ENCODE data around the gene HS3ST5. TPM values are rescaled to one million over a fixed set of nuclear protein-coding genes. Genes with fewer than 3 reads are reported as not detected.

Gene HS3ST5
- total RNA-seq, 2 experiments from 2014 or later = not detected

DNA sequence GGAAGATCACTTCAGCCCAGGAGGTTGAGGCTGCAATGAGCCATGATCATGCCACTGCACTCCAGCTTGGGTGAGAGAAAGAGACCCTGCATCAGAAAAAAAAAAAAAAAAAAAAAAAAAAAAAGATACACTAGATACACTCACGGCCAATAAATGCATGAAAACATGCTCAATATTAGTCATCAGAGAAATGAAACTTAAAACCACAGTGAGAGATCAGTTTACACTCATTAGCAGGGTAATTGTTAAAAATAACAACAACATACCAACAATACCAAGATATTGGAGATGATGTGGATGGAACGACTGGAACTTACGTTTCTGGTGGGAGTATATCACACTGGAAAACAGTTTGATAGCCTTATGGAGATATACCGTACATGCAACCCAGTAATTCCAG lies 29.9 kb downstream of the HS3ST5 start:
- CTCF ChIA-PET = no interaction called here
- DNase-seq = no peak
- Mint-ChIP-seq H3K36me3 (no peaks in the 10 kb centered on the region), H3K4me3 (no peak overlapping the region), H3K27me3 (no peaks in the 10 kb centered on the region), H3K4me1 (no peaks in the 10 kb centered on the region), H3K9me3 (ENCODE audit: low read depth) (no peaks in the 10 kb centered on the region), H3K27ac (no peak overlapping the region)
- no peak for ATAC-seq

DNA sequence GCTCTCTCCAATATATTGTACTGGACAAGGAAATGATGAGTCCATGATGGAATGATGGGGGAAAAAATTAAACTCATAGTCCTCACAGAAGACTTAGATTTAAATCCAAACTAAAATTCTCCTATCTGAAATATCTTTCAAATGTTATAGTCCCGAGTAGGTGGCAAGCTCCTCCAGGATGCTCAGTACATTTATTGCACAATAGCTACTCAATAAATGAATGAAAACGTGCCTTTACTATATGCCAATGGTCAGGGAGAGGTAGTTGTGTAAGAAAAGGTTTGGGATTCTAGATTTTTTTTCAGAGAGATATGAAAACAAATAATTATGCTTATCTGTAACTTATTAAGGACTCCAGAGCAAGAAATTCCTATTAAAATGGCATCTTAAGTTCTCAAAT lies 32.8 kb downstream of the HS3ST5 start:
- CTCF ChIA-PET = no interaction called here
- no peak for ATAC-seq
- DNase-seq = no peak
- Mint-ChIP-seq H3K4me3 (no peak overlapping the region), H3K4me1 (no peaks in the 10 kb centered on the region), H3K9me3 (ENCODE audit: low read depth) (no peaks in the 10 kb centered on the region), H3K27me3 (no peaks in the 10 kb centered on the region), H3K27ac (no peak overlapping the region), H3K36me3 (no peaks in the 10 kb centered on the region)

DNA sequence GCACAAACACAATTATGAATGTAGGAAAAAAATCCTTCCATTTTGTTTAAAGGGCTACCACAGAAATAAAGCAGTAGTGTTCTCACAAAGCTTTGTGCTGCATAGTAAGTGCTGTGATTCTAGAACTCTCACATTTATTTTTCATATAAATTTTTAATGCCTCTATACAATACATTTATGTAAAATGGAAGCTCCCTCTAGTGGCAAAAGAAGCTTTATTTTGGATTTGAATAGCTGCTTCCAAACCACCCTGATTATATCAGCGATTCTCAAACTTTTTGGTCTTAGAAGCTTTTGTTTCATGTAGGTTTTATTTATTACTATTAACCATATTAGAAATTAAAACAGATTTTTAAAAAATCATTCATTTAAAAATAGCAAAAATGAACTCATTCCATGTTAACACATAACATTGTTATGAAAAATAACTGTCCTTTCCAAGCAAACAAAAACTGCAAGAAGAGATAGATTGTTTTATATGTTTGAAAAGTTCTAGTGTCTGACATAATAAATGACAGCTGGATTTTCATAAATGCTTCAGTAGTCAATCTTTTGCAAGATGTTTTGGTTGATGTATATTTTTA lies 38.4 kb downstream of the HS3ST5 start:
- Mint-ChIP-seq H3K4me1 (no peaks in the 10 kb centered on the region), H3K9me3 (ENCODE audit: low read depth) (peaks cover under 1% of the 10 kb centered on the region), H3K4me3 (no peak overlapping the region), H3K36me3 (no peaks in the 10 kb centered on the region), H3K27me3 (no peaks in the 10 kb centered on the region), H3K27ac (no peak overlapping the region)
- DNase-seq (no peak), ATAC-seq (no peak)
- CTCF ChIA-PET = interaction anchor here (0.8 to 1.6 kb wide), 4 partner anchors 19 to 309 kb away, joined by 3 to 4 read pairs (median 3); no protein-coding TSS in a partner anchor

DNA sequence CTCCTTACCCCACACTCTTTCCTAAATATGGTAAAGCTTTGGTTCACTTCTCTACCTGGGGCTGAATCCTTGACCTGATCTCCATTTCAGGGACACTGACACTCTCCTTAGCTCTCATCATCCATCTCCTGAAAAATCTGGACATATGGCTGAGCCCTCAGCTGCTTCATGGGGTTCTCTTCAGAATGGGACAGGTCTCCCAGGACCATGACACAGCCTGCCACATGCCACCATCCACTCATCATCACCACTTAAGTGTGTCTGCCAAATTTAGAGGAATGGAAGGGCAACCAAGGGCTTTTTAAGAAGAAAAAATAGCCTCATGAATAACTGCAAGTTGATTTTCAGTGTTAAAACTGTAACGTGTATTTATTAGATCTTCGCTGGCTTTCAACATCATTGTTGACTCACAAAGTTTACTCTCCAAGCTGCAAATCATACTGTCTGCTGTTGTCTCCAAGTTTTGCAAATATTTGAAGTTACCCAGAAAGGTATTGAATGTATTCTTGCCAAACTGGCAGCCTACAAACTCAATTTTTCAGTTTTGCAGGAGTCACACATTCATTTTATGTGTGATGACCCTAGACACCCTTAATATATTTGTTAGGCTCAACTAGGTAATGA lies 41.1 kb downstream of the HS3ST5 start:
- Mint-ChIP-seq H3K27ac (no peak overlapping the region), H3K4me3 (no peak overlapping the region), H3K9me3 (ENCODE audit: low read depth) (peaks cover 4% of the 10 kb centered on the region), H3K4me1 (no peaks in the 10 kb centered on the region), H3K36me3 (no peaks in the 10 kb centered on the region), H3K27me3 (no peaks in the 10 kb centered on the region)
- DNase-seq (no peak), ATAC-seq (no peak)
- CTCF ChIA-PET = no interaction called here

DNA sequence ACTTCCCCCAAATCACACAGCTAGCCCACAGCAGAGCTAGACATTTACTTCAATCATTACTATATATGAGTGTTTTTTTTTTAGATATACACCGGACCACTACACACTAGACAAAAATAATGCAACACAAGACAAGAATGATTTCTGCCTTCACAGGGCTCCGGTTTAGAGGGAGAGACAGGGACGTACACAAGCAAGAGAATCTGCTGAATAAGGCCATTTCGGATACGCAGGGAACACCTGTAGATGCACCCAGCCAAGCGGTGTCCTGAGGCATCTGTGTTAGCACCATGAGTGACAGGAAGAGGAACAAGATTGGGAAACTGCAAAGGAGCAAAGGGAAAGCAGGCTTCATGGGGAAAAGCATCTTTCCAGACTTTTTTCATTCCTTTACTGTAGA lies 45.7 kb downstream of the HS3ST5 start:
- Mint-ChIP-seq H3K36me3 (no peaks in the 10 kb centered on the region), H3K9me3 (ENCODE audit: low read depth) (peaks cover 4% of the 10 kb centered on the region), H3K4me3 (no peak overlapping the region), H3K27ac (no peak overlapping the region), H3K4me1 (no peaks in the 10 kb centered on the region), H3K27me3 (no peaks in the 10 kb centered on the region)
- DNase-seq (no peak), ATAC-seq (no peak)
- CTCF ChIA-PET = interaction anchor here (0.8 kb wide), 1 partner anchor 16 kb away, joined by 3 read pairs; no protein-coding TSS in a partner anchor

DNA sequence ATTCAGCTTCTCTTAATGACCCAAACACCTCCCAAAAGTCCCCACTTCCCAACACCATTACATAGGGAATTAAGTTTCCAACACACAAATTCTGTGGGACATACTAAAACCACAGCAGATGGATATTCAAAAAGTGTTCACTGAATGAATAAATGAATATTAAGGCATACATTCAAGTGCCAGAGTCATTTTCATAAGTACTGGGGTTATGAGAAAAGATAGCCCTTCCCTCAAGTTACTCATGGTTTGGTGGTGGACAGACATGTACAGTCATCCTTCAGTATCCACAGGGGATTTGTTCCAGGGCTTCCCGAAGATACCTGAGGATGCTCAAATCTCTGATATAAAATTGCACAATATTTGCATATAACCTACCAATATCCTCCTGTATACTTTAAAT lies 50.4 kb downstream of the HS3ST5 start:
- Mint-ChIP-seq H3K27ac (no peak overlapping the region), H3K36me3 (no peaks in the 10 kb centered on the region)
- CTCF ChIA-PET = no interaction called here

DNA sequence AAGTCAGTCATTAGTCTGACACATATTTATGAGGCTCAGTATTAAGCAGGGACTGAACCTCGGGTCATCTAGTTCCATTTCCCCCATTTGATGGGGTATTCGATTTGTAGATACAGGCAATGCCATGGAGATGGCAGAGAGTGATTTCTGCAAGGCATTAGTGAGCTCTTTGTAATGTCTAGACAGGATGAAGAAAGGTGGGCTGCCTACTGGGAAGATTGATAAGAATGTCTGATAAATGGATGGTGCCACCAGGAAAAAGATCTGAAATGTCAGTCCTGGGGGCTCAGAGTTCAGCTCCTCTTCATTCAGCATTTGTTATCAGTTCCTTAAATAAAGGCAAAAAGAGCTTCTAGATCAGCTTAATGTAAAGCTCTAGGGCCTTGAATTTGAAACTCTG lies 51.4 kb downstream of the HS3ST5 start:
- no peak for ATAC-seq
- no peaks in the 10 kb centered on the region for H3K4me1 Mint-ChIP-seq
- H3K27me3 Mint-ChIP-seq = no peaks in the 10 kb centered on the region
- H3K9me3 Mint-ChIP-seq (ENCODE audit: low read depth) = no peaks in the 10 kb centered on the region
- no peak overlapping the region for H3K27ac Mint-ChIP-seq
- no peak for DNase-seq
- CTCF ChIA-PET = no interaction called here
- H3K36me3 Mint-ChIP-seq = no peaks in the 10 kb centered on the region
- H3K4me3 Mint-ChIP-seq = no peak overlapping the region

More for the DNA sequence above, 50.4 kb downstream of the HS3ST5 start:
- H3K9me3 Mint-ChIP-seq (ENCODE audit: low read depth) = no peaks in the 10 kb centered on the region
- ATAC-seq = no peak
- no peak for DNase-seq
- H3K4me1 Mint-ChIP-seq = no peaks in the 10 kb centered on the region
- no peaks in the 10 kb centered on the region for H3K27me3 Mint-ChIP-seq
- H3K4me3 Mint-ChIP-seq = no peak overlapping the region

DNA sequence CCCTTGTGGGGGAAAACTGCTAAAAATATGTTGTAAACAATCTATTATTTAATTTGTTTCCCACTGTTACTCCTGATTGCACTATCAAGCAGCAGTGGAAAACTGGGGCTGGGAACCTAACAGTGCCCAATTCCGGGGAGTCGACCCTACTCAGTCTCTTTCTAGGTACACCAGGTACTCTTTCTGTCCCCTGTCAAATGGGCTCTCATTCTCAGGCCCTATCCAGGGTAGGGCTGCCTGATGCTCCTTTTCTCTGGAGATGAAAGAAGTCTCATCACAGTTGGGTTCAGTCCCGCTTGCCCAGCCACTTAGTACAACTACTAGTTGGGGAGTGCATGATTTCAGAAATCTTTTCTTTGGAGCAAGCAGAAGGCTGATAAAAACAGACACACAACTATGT lies 52.0 kb downstream of the HS3ST5 start:
- CTCF ChIA-PET = no interaction called here
- no peak for ATAC-seq
- Mint-ChIP-seq H3K4me3 (no peak overlapping the region), H3K36me3 (no peaks in the 10 kb centered on the region), H3K4me1 (no peaks in the 10 kb centered on the region), H3K27ac (no peak overlapping the region), H3K9me3 (ENCODE audit: low read depth) (no peaks in the 10 kb centered on the region), H3K27me3 (no peaks in the 10 kb centered on the region)
- DNase-seq = no peak

DNA sequence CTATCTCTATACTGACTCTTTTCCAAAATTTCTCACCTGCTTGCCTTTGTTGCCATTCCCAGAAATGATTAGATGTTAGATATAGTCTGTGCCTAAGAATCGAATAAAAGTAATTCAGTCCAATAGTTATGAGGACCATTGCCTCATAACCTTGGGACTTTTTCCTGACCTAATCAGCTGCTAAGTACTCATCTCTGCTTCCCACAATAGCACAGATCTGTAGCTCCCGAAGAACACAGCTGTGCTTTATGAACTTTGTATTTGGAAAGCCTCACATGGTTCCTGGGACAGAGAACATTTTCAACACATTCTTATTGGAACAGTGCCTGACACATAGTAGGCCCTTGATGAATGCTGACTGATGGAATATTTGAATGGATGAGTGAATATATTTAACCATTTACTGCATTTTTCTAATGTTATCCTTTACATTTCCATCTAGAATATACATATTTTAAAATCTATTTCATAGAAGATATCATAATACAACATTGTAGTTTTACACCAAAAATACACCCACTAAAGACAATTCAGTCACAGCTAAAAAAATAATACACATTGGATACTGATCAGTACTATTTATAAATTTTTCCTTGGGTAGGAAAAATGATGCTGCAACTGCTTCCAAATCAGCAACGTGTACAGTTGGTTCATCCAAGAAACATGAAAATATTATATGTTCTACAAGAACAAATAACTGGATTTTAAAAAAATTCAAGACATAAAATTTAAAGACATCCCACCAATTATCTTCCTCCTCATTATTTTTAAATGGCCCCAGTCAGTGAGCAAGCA lies 53.9 kb downstream of the HS3ST5 start:
- CTCF ChIA-PET = no interaction called here
- no peaks in the 10 kb centered on the region for H3K9me3 Mint-ChIP-seq (ENCODE audit: low read depth)
- H3K36me3 Mint-ChIP-seq = no peaks in the 10 kb centered on the region
- ATAC-seq (no peak), DNase-seq (no peak)
- no peak overlapping the region for H3K4me3 Mint-ChIP-seq
- H3K27me3 Mint-ChIP-seq = no peaks in the 10 kb centered on the region
- no peak overlapping the region for H3K27ac Mint-ChIP-seq
- H3K4me1 Mint-ChIP-seq = no peaks in the 10 kb centered on the region

DNA sequence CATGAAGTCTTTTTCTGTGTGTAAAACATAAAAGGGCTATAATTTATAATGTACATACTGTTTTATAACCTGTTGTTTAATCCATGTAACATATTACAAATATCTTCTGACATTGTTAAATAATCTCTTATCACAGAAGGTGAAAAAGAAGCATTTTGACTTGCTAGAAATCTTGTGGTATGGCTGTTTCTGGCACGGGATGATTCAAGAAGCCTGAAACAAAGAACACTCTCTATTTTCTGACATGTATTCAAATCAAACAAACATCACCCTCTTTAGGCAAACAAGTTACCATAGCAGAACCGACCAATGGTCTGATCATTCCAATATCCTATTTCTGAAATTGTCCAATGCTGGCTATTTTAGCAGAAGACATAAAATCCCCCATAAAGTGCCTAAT lies 55.4 kb downstream of the HS3ST5 start:
- H3K4me3 Mint-ChIP-seq = no peak overlapping the region
- DNase-seq (no peak), ATAC-seq (no peak)
- H3K27ac Mint-ChIP-seq = no peak overlapping the region
- no peaks in the 10 kb centered on the region for H3K36me3 Mint-ChIP-seq
- no peaks in the 10 kb centered on the region for H3K4me1 Mint-ChIP-seq
- no peaks in the 10 kb centered on the region for H3K27me3 Mint-ChIP-seq
- H3K9me3 Mint-ChIP-seq (ENCODE audit: low read depth) = no peaks in the 10 kb centered on the region
- CTCF ChIA-PET = no interaction called here

DNA sequence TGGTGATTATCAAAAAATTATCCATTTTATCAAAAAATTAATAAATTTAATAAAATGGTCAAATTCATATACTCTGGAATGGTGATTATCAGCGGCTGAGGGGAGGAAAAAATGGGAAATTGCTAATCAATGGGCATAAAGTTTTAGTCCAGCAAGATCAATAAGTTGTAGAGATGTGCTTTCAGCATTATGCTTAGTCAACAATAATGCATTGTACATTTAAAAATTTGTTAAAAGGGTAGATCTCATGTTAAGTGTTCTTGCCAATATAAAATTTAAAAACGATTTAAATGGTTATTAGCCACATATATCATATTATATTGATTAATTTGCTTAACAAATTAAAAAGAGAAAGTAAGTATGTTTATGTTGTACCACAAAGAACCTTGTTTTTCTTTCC lies 56.6 kb downstream of the HS3ST5 start:
- H3K36me3 Mint-ChIP-seq = no peaks in the 10 kb centered on the region
- no peak overlapping the region for H3K4me3 Mint-ChIP-seq
- ATAC-seq (no peak), DNase-seq (no peak)
- H3K27me3 Mint-ChIP-seq = no peaks in the 10 kb centered on the region
- CTCF ChIA-PET = no interaction called here
- H3K27ac Mint-ChIP-seq = no peak overlapping the region
- H3K4me1 Mint-ChIP-seq = no peaks in the 10 kb centered on the region
- no peaks in the 10 kb centered on the region for H3K9me3 Mint-ChIP-seq (ENCODE audit: low read depth)

DNA sequence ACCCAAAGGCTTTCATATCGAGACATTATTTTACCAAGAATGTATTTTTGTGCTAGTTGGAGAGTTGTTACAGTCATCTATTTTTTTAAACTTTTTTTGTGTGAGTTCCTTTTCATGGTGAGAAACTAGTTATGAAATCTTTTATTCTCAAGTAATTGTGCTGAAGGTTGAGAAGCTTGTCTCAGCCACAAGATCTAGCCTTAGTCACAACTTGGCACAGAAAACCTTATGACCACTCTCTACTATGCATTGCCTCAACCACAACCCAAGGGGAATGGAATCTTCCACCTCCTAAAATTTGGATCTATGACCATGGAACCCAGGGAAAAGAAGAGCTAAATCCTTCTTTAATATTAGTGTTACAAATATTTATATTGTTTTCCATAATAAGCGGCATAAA lies 58.5 kb downstream of the HS3ST5 start:
- CTCF ChIA-PET = interaction anchor here (1.3 kb wide), 1 partner anchor 20 kb away, joined by 3 read pairs; no protein-coding TSS in a partner anchor
- DNase-seq (no peak), ATAC-seq (no peak)
- Mint-ChIP-seq H3K9me3 (ENCODE audit: low read depth) (no peaks in the 10 kb centered on the region), H3K27ac (no peak overlapping the region), H3K27me3 (peaks cover 3% of the 10 kb centered on the region), H3K36me3 (no peaks in the 10 kb centered on the region), H3K4me1 (no peaks in the 10 kb centered on the region), H3K4me3 (no peak overlapping the region)

DNA sequence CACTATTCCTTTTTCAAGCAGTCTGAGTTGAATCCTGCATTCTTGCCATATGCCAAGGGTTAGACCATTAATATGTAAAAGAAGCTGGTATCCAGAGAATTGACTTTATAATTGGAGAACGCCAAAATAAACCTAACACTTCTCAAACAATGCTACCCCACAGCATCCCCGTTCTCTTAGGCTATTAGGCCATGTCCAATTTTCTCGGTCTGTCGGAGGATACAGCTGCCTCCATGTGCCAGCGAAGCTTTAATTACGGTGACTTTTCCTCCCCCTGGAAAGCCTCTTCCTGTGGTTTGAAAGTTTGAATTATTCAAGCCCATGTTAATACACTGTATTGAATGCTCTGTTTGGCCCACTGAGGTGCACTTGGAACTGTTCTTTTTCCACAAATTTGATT lies 60.5 kb downstream of the HS3ST5 start:
- CTCF ChIA-PET = no interaction called here
- Mint-ChIP-seq H3K36me3 (no peaks in the 10 kb centered on the region), H3K27ac (no peak overlapping the region), H3K9me3 (ENCODE audit: low read depth) (no peaks in the 10 kb centered on the region), H3K4me3 (no peak overlapping the region), H3K27me3 (peaks cover 3% of the 10 kb centered on the region), H3K4me1 (no peaks in the 10 kb centered on the region)
- DNase-seq (no peak), ATAC-seq (no peak)

DNA sequence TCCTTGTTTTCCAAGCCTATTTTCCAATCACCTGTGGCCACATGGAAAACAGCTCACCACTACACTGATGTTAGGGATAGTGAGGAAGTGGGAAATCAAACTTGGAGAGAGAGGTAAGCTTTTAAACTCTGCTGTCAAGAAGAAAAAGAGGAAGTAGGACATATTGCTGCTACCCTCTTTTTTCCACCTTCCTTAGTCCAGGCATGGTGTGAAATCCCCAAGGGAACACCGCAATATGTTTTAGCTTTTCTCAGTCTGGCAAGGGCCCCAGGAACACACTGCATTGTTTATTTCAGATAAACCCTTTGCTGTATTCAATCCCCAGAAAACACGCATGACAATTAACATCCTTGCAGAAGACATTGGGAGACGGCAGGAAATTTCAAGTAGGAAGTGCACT lies 61.3 kb downstream of the HS3ST5 start:
- H3K9me3 Mint-ChIP-seq (ENCODE audit: low read depth) = no peaks in the 10 kb centered on the region
- H3K4me3 Mint-ChIP-seq = no peak overlapping the region
- DNase-seq (no peak), ATAC-seq (no peak)
- no peaks in the 10 kb centered on the region for H3K36me3 Mint-ChIP-seq
- H3K27me3 Mint-ChIP-seq = peaks cover 3% of the 10 kb centered on the region
- H3K27ac Mint-ChIP-seq = no peak overlapping the region
- CTCF ChIA-PET = interaction anchor here (0.7 kb wide), 1 partner anchor 15 kb away, joined by 3 read pairs; no protein-coding TSS in a partner anchor
- H3K4me1 Mint-ChIP-seq = no peaks in the 10 kb centered on the region
